PC-9 (cell line): ENCODE measurements around the gene OSMR. TPM values are rescaled to one million over a fixed set of nuclear protein-coding genes. Genes with fewer than 3 reads are reported as not detected.
"Not testable (repeated sequence)": the region's sequence is repeated elsewhere in the genome, so short reads cannot be mapped to it uniquely, and the experiment has no call there.

Experiments used
- BruUV-seq: library from RNA; stranded (reverse); fragments of 400-500 nt; replicated peaks from 2 replicates; lab custom pipeline; 2021; lab: Mats Ljungman, UMichigan
- CTCF ChIA-PET: fragments of 300-600 bp; sonication (Branson Sonifier 250); formaldehyde crosslinking; loops from one replicate; lab custom pipeline; 2022; ENCODE audit warnings: antibody characterized with exemption; lab: Charles Lee
- POLR2A ChIA-PET: fragments of 300-600 bp; sonication (Branson Sonifier 250); formaldehyde crosslinking; loops from one replicate; lab custom pipeline; 2022; ENCODE audit warnings: antibody characterized with exemption; ENCODE audit not compliant: unreplicated experiment; lab: Charles Lee
- DNase-seq, 2 experiments: peaks; one replicate each; pipeline versions ENCODE4 v3.0.0 to v3.0.0-alpha.2; 2015 to 2022; ENCODE audit warnings: mixed read lengths in 1 of 2
- H2AFZ ChIP-seq: fragments of 200-600 bp; sonication (generic); 2 replicates; pipeline ENCODE4 v1.8.1; 2017; ENCODE audit warnings: antibody characterized with exemption
- H3F3A ChIP-seq: fragments of 200-600 bp; sonication (generic); 2 replicates; pipeline ENCODE4 v1.8.1; 2017; ENCODE audit warnings: antibody characterized with exemption, mild to moderate bottlenecking, low read depth; ENCODE audit not compliant: insufficient read depth
- H3K27ac ChIP-seq: fragments of 200-600 bp; sonication (generic); 2 replicates; pipeline ENCODE4 v1.6.1; 2016; ENCODE audit warnings: mixed run types
- H3K27me3 ChIP-seq: fragments of 200-600 bp; sonication (generic); 2 replicates; pipeline ENCODE4 v1.6.1; 2016; ENCODE audit warnings: low read depth, mixed run types; ENCODE audit not compliant: insufficient read depth
- H3K36me3 ChIP-seq: fragments of 200-600 bp; sonication (generic); 2 replicates; pipeline ENCODE4 v1.6.1; 2016; ENCODE audit warnings: low read depth, mixed run types
- H3K4me1 ChIP-seq: fragments of 200-600 bp; sonication (generic); replicated peaks from 2 replicates; pipeline ENCODE4 v1.6.1; 2016; ENCODE audit warnings: mixed run types; ENCODE audit not compliant: insufficient read depth
- H3K4me2 ChIP-seq: fragments of 200-600 bp; sonication (generic); 2 replicates; pipeline ENCODE4 v1.6.1; 2017; ENCODE audit warnings: mixed run types
- H3K4me3 ChIP-seq: fragments of 200-600 bp; sonication (generic); 2 replicates; pipeline ENCODE4 v1.6.1; 2016; ENCODE audit warnings: mixed run types
- H3K79me2 ChIP-seq: fragments of 200-600 bp; sonication (generic); 2 replicates; pipeline ENCODE4 v1.6.1; 2017; ENCODE audit warnings: low read depth, mixed run types
- H3K9me2 ChIP-seq: fragments of 200-600 bp; sonication (generic); 2 replicates; pipeline ENCODE4 v1.8.1; 2017; ENCODE audit warnings: mild to moderate bottlenecking; ENCODE audit not compliant: insufficient read depth
- H3K9me3 ChIP-seq: fragments of 200-600 bp; sonication (generic); 2 replicates; pipeline ENCODE4 v1.8.1; 2016; ENCODE audit warnings: low read depth; ENCODE audit not compliant: insufficient read depth
- H4K20me1 ChIP-seq: fragments of 200-600 bp; sonication (generic); 2 replicates; pipeline ENCODE4 v1.8.1; 2017; ENCODE audit not compliant: insufficient read depth
- EZH2 ChIP-seq: fragments of 200-600 bp; sonication (generic); IDR thresholded peaks from 2 replicates; pipeline ENCODE4 v1.8.0; 2017; ENCODE audit warnings: antibody characterized with exemption, low read depth
- intact Hi-C: fragments of 100-400 bp; cut with micrococcal nuclease; formaldehyde crosslinking; loops from one replicate; pipeline ENCODE4 v1.10.0; 2022; ENCODE audit not compliant: unreplicated experiment
- total RNA-seq: library from RNA; stranded (reverse); gene quantifications from 2 replicates; pipeline ENCODE4 v1.2.3, GENCODE V29; 2021
- TF ChIP-seq, protein P1 (sequence below): fragments of 200-600 bp; sonication (generic); conservative IDR thresholded peaks from 2 replicates; pipeline ENCODE4 v1.6.1; 2017; ENCODE audit warnings: mixed run types, antibody characterized with exemption, mild to moderate bottlenecking, moderate library complexity

The OSMR gene
- total RNA-seq, 1 experiment from 2014 or later = 65.4 TPM

DNA sequence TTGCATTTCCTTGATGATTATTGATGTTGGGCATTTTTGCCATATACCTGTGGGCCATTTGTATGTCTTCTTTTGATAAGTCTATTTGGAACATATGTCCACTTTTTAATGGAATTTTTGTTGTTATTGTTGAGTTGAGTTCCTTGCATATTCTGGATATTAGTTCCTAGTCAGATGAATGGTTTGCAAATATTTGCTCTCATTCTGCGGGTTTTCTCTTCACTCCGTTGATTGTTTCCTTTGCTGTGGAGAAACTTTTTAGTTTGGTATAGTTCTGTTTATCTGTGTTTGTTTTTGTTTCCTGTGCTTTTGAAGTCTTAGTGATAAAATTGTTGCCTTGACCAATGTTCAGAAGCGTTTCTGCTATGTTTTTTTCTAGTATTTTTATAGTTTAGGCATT lies 13.0 kb downstream of the OSMR start:
- Histone ChIP-seq H3K9me2 (no peaks in the 10 kb centered on the region), H4K20me1 (no peaks in the 10 kb centered on the region), H3K4me3 (no peak overlapping the region), H3K27ac (no peak overlapping the region), H3K4me1 (peaks cover 16% of the 10 kb centered on the region), H3K4me2 (no peak overlapping the region), H2AFZ (no peak overlapping the region), H3F3A (peaks cover 19% of the 10 kb centered on the region), H3K9me3 (peaks cover 24% of the 10 kb centered on the region), H3K27me3 (no peaks in the 10 kb centered on the region), H3K36me3 (peaks cover 31% of the 10 kb centered on the region), H3K79me2 (peaks cover 74% of the 10 kb centered on the region)
- ChIA-PET POLR2A (no interaction called here), CTCF (no interaction called here)
- BruUV-seq = no TSS peak
- no peak for DNase-seq
- TF ChIP-seq, protein P1, sequence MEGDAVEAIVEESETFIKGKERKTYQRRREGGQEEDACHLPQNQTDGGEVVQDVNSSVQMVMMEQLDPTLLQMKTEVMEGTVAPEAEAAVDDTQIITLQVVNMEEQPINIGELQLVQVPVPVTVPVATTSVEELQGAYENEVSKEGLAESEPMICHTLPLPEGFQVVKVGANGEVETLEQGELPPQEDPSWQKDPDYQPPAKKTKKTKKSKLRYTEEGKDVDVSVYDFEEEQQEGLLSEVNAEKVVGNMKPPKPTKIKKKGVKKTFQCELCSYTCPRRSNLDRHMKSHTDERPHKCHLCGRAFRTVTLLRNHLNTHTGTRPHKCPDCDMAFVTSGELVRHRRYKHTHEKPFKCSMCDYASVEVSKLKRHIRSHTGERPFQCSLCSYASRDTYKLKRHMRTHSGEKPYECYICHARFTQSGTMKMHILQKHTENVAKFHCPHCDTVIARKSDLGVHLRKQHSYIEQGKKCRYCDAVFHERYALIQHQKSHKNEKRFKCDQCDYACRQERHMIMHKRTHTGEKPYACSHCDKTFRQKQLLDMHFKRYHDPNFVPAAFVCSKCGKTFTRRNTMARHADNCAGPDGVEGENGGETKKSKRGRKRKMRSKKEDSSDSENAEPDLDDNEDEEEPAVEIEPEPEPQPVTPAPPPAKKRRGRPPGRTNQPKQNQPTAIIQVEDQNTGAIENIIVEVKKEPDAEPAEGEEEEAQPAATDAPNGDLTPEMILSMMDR = no peak
- no peak for TF ChIP-seq EZH2
- intact Hi-C loops = no loop called here

DNA sequence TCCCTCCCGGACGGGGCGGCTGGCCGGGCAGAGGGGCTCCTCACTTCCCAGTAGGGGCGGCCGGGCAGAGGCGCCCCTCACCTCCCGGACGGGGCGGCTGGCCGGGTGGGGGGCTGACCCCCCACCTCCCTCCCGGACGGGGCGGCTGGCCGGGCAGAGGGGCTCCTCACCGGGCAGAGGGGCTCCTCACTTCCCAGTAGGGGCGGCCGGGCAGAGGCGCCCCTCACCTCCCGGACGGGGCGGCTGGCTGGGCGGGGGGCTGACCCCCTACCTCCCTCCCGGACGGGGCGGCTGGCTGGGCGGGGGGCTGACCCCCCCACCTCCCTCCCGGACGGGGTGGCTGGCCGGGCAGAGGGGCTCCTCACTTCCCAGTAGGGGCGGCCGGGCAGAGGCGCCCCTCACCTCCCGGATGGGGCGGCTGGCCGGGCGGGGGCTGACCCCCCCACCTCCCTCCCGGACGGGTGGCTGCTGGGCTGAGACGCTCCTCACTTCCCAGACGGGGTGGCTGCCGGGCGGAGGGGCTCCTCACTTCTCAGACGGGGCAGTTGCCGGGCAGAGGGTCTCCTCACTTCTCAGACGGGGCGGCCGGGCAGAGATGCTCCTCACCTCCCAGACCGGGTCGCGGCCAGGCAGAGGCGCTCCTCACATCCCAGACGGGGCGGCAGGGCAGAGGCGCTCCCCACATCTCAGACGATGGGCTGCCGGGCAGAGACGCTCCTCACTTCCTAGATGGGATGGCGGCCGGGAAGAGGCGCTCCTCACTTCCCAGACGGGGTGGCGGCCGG lies 16.4 kb downstream of the OSMR start:
- intact Hi-C loops, DNase-seq, H4K20me1 ChIP-seq, H3F3A ChIP-seq, H3K27me3 ChIP-seq, H3K4me3 ChIP-seq, BruUV-seq, POLR2A ChIA-PET, CTCF ChIA-PET, H2AFZ ChIP-seq, H3K4me2 ChIP-seq, H3K9me2 ChIP-seq, H3K4me1 ChIP-seq, H3K27ac ChIP-seq: not testable (repeated sequence)
- Histone ChIP-seq H3K79me2 (peaks cover 80% of the 10 kb centered on the region), H3K9me3 (peaks cover 39% of the 10 kb centered on the region), H3K36me3 (peaks cover 44% of the 10 kb centered on the region)

DNA sequence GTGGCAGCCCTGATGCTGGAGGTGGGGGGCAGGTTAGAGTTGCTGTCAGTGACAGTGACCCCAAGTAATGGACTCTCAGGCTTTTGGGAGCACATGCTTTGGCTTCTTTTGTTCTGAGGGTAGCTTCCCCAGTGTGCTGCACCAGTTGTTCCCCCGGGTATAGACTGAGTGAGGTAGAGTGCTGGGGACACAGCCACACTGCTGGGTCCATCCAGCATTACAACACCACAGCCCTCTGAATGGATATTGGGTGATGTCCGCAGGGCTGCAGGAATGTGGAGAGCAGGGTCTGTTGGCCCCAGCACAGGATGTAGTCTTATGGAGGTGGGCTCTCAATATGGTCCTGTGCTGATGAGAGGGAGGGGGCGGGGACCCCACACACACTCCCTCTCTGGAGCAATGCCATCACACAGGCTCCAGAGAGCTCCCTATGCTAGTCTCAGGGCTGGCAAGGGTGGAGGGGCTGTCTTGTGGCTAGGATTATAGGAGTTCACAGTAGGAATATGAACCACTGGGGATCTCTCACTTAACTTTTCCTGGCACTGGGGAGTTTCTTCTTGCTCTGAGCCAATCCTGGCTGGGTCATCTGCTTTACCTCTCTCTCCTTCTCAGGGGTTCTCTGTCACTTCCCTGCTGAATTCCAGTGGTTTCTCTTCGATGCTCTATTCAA lies 20.7 kb downstream of the OSMR start:
- no peak overlapping the region for H3K27ac ChIP-seq
- no peak overlapping the region for H2AFZ ChIP-seq
- intact Hi-C loops = no loop called here
- POLR2A ChIA-PET = no interaction called here
- no peak overlapping the region for H3K4me2 ChIP-seq
- no peak overlapping the region for H3K4me3 ChIP-seq
- CTCF ChIA-PET = no interaction called here
- DNase-seq = no peak
- H3K4me1 ChIP-seq = peaks cover 27% of the 10 kb centered on the region
- peaks cover 51% of the 10 kb centered on the region for H3K36me3 ChIP-seq
- no TSS peak for BruUV-seq
- peaks cover 23% of the 10 kb centered on the region for H3F3A ChIP-seq
- H4K20me1 ChIP-seq = no peaks in the 10 kb centered on the region; the same call in 1 of the 2 replicates
- peaks cover 63% of the 10 kb centered on the region for H3K79me2 ChIP-seq
- peaks cover 22% of the 10 kb centered on the region for H3K9me3 ChIP-seq
- no peaks in the 10 kb centered on the region for H3K27me3 ChIP-seq
- TF ChIP-seq, protein P1 = no peak
- no peak for TF ChIP-seq EZH2
- H3K9me2 ChIP-seq = no peaks in the 10 kb centered on the region
